Astrocyte (in vitro differentiated cells and primary cell): ENCODE results near the gene UBQLN1. TPM values are rescaled to one million over a fixed set of nuclear protein-coding genes. Genes with fewer than 3 reads are reported as not detected.

Source experiments
- DNase-seq: peaks from one replicate; pipeline ENCODE4 v3.0.0-alpha.2; 2010; ENCODE audit warnings: low read depth
- FAIRE-seq: peaks from 2 replicates; lab custom pipeline; 2011; peaks lifted over from hg19 to GRCh38; lab: Jason Lieb, UNC
- H2AFZ ChIP-seq: 2 replicates; pipeline ENCODE4 v1.6.0; 2012; ENCODE audit warnings: low read depth, low read length, inconsistent platforms
- H3K27ac ChIP-seq: 2 replicates; pipeline ENCODE4 v1.5.1; 2011; ENCODE audit warnings: low read depth, low read length, inconsistent platforms
- H3K27me3 ChIP-seq: 2 replicates; pipeline ENCODE4 v1.6.0; 2011; ENCODE audit warnings: low read length, inconsistent platforms; ENCODE audit not compliant: insufficient read depth
- H3K36me3 ChIP-seq: 2 replicates; pipeline ENCODE4 v1.5.1; 2011; ENCODE audit warnings: low read length, inconsistent platforms; ENCODE audit not compliant: insufficient read depth
- H3K4me1 ChIP-seq: 2 replicates; pipeline ENCODE4 v1.5.1; 2011; ENCODE audit warnings: low read length, inconsistent platforms; ENCODE audit not compliant: insufficient read depth
- H3K4me2 ChIP-seq: 2 replicates; pipeline ENCODE4 v1.6.0; 2012; ENCODE audit warnings: low read length, inconsistent platforms
- H3K4me3 ChIP-seq: 2 replicates; pipeline ENCODE4 v1.5.1; 2011; ENCODE audit warnings: low read depth, mild to moderate bottlenecking, low read length, inconsistent platforms; ENCODE audit not compliant: insufficient read depth
- H3K79me2 ChIP-seq: 2 replicates; pipeline ENCODE4 v1.6.0; 2012; ENCODE audit warnings: mild to moderate bottlenecking, low read length, inconsistent platforms; ENCODE audit not compliant: insufficient read depth
- H3K9ac ChIP-seq: 2 replicates; pipeline ENCODE4 v1.6.0; 2012; ENCODE audit warnings: mild to moderate bottlenecking, low read length, inconsistent platforms
- H3K9me3 ChIP-seq: 2 replicates; pipeline ENCODE4 v1.5.1; 2012; ENCODE audit warnings: low read depth, mild to moderate bottlenecking, low read length, inconsistent platforms; ENCODE audit not compliant: insufficient read depth
- H4K20me1 ChIP-seq: 2 replicates; pipeline ENCODE4 v1.6.0; 2012; ENCODE audit warnings: low read length, inconsistent platforms; ENCODE audit not compliant: insufficient read depth
- H3K27ac Mint-ChIP-seq: one replicate; pipeline ENCODE4 v1.8.0; 2021; ENCODE audit warnings: mild to moderate bottlenecking, mixed read lengths; ENCODE audit not compliant: unreplicated experiment
- H3K27me3 Mint-ChIP-seq: one replicate; pipeline ENCODE4 v1.8.0; 2021; ENCODE audit warnings: low read depth, mixed read lengths; ENCODE audit not compliant: unreplicated experiment
- H3K36me3 Mint-ChIP-seq: one replicate; pipeline ENCODE4 v1.8.0; 2021; ENCODE audit warnings: low read depth, mixed read lengths; ENCODE audit not compliant: unreplicated experiment
- H3K4me1 Mint-ChIP-seq: one replicate; pipeline ENCODE4 v1.8.0; 2021; ENCODE audit warnings: low read depth, mixed read lengths; ENCODE audit not compliant: unreplicated experiment
- H3K4me3 Mint-ChIP-seq: one replicate; pipeline ENCODE4 v1.8.0; 2021; ENCODE audit warnings: mild to moderate bottlenecking, moderate library complexity, mixed read lengths; ENCODE audit not compliant: unreplicated experiment
- H3K9me3 Mint-ChIP-seq: one replicate; pipeline ENCODE4 v1.8.0; 2021; ENCODE audit warnings: mild to moderate bottlenecking, mixed read lengths; ENCODE audit not compliant: unreplicated experiment
- EZH2 ChIP-seq: IDR thresholded peaks from 2 replicates; pipeline ENCODE4 v1.6.1; 2012; ENCODE audit warnings: mild to moderate bottlenecking, low read length, inconsistent platforms; ENCODE audit not compliant: insufficient read depth
- total RNA-seq: library from RNA; stranded (reverse); gene quantifications from 2 replicates; pipeline ENCODE4 v1.2.1, GENCODE V29; 2021
- TF ChIP-seq, protein P1 (sequence below): IDR thresholded peaks from 2 replicates; pipeline ENCODE4 v1.5.1; 2011; ENCODE audit warnings: low read depth, mild to moderate bottlenecking, inconsistent platforms, low read length, moderate library complexity; ENCODE audit not compliant: insufficient read depth

Gene UBQLN1
- total RNA-seq, 1 donor from 2014 or later: 99.3 TPM

DNA sequence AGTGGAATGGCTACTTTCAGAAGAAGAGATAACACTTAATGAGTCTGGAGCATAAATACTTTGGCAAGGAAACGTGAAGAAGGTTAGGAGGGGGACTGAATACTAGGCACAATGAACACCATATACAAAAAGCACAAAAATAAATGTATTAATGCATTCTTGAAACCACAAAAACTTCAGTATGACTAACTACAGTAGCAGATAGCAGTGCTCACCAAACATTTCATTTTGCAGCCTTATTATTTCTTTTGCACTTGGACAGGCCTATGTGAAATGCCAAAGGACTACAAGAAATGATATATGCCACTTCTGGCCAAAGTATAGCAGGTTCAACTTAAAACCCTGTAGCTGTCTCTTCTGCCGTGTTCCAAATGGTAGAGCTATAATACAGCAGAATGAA is 26.3 kb downstream of the UBQLN1 start:
- Histone ChIP-seq H3K36me3 (peaks cover 26% of the 10 kb centered on the region), H2AFZ (no peak overlapping the region), H3K9ac (no peak overlapping the region), H3K27me3 (no peaks in the 10 kb centered on the region), H3K9me3 (no peaks in the 10 kb centered on the region), H3K4me1 (no peaks in the 10 kb centered on the region), H3K27ac (no peak overlapping the region), H3K79me2 (peaks cover 90% of the 10 kb centered on the region), H3K4me3 (no peak overlapping the region), H4K20me1 (peaks cover 69% of the 10 kb centered on the region), H3K4me2 (no peak overlapping the region)
- Mint-ChIP-seq H3K9me3 (no peaks in the 10 kb centered on the region), H3K36me3 (peaks cover 17% of the 10 kb centered on the region), H3K4me3 (no peak overlapping the region), H3K27ac (no peak overlapping the region), H3K4me1 (peaks cover 12% of the 10 kb centered on the region), H3K27me3 (no peaks in the 10 kb centered on the region)
- no peak for TF ChIP-seq EZH2
- TF ChIP-seq, protein P1, sequence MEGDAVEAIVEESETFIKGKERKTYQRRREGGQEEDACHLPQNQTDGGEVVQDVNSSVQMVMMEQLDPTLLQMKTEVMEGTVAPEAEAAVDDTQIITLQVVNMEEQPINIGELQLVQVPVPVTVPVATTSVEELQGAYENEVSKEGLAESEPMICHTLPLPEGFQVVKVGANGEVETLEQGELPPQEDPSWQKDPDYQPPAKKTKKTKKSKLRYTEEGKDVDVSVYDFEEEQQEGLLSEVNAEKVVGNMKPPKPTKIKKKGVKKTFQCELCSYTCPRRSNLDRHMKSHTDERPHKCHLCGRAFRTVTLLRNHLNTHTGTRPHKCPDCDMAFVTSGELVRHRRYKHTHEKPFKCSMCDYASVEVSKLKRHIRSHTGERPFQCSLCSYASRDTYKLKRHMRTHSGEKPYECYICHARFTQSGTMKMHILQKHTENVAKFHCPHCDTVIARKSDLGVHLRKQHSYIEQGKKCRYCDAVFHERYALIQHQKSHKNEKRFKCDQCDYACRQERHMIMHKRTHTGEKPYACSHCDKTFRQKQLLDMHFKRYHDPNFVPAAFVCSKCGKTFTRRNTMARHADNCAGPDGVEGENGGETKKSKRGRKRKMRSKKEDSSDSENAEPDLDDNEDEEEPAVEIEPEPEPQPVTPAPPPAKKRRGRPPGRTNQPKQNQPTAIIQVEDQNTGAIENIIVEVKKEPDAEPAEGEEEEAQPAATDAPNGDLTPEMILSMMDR: no peak
- FAIRE-seq: no peak
- DNase-seq: peak; percentile 14

DNA sequence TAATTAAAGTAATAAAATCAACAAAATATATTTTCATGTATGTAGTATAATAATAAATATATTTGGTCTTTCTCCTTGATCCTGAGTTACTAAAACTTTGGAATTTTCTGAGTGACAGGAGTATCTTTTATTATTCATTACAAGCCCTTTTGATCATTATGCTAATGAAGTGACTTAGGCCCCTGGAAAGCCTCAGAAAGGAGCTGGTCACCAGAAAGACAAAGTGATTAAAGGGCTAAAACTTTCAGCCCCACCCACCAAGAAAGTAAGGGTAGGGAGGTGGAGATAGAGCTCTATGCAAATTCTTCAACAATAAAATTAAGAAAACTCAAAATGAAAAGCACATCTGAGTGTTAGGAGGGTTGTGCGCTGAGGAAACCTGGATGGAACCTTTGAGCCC is 27.5 kb downstream of the UBQLN1 start:
- FAIRE-seq: no peak

DNA sequence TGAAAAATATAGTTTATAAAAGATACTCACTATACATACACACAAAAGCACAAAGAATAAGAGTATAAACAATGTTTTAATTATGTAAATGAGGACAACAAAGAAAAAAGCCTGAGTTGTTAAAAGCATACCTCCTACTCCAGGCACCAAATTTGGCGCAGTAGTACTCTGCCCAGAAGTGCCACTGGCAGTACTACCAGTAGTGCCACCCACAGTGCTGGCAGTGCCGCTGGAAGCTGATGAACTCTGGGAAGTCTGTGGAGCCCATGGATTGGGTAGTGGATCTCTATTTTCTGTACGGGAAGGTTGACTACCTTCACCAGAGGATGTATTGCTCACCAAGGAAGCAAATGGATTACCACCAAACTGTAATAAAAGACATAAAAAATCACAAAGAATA is 30.2 kb downstream of the UBQLN1 start:
- TF ChIP-seq EZH2: no peak
- no peak overlapping the region for H3K4me2 ChIP-seq
- H3K27ac ChIP-seq: no peak overlapping the region
- no peak for FAIRE-seq
- H3K36me3 ChIP-seq: peaks cover 33% of the 10 kb centered on the region
- H3K9ac ChIP-seq: no peak overlapping the region
- peaks cover 67% of the 10 kb centered on the region for H4K20me1 ChIP-seq
- peaks cover 19% of the 10 kb centered on the region for H3K36me3 Mint-ChIP-seq
- no peaks in the 10 kb centered on the region for H3K27me3 ChIP-seq
- no peaks in the 10 kb centered on the region for H3K9me3 Mint-ChIP-seq
- no peak overlapping the region for H2AFZ ChIP-seq
- no peak overlapping the region for H3K4me3 Mint-ChIP-seq
- no peaks in the 10 kb centered on the region for H3K9me3 ChIP-seq
- H3K4me1 ChIP-seq: peaks cover 4% of the 10 kb centered on the region
- H3K27me3 Mint-ChIP-seq: no peaks in the 10 kb centered on the region
- peaks cover 8% of the 10 kb centered on the region for H3K4me1 Mint-ChIP-seq
- H3K4me3 ChIP-seq: no peak overlapping the region
- no peak overlapping the region for H3K27ac Mint-ChIP-seq
- H3K79me2 ChIP-seq: peaks cover 88% of the 10 kb centered on the region
- DNase-seq: no peak

More for the DNA sequence above, 27.5 kb downstream of the UBQLN1 start:
- H3K4me1 ChIP-seq: peaks cover 3% of the 10 kb centered on the region
- peaks cover 11% of the 10 kb centered on the region for H3K4me1 Mint-ChIP-seq
- no peak for TF ChIP-seq EZH2
- TF ChIP-seq, protein P1: no peak
- no peak for DNase-seq
- H4K20me1 ChIP-seq: peaks cover 66% of the 10 kb centered on the region
- no peak overlapping the region for H3K4me3 Mint-ChIP-seq
- H3K36me3 Mint-ChIP-seq: peaks cover 17% of the 10 kb centered on the region
- no peaks in the 10 kb centered on the region for H3K27me3 ChIP-seq
- H2AFZ ChIP-seq: no peak overlapping the region
- H3K27me3 Mint-ChIP-seq: no peaks in the 10 kb centered on the region
- no peak overlapping the region for H3K4me2 ChIP-seq
- H3K9me3 Mint-ChIP-seq: no peaks in the 10 kb centered on the region
- H3K4me3 ChIP-seq: no peak overlapping the region
- peaks cover 27% of the 10 kb centered on the region for H3K36me3 ChIP-seq
- H3K9me3 ChIP-seq: no peaks in the 10 kb centered on the region
- no peak overlapping the region for H3K27ac Mint-ChIP-seq
- H3K27ac ChIP-seq: no peak overlapping the region
- peaks cover 89% of the 10 kb centered on the region for H3K79me2 ChIP-seq
- H3K9ac ChIP-seq: no peak overlapping the region
